Coronary artery (tissue), 2 donors: ENCODE results near the gene MICAL3.
A peak's percentile ranks its signal among the peaks of the same experiment; 100 is the strongest.
"Not testable (repeated sequence)": the region's sequence is repeated elsewhere in the genome, so short reads cannot be mapped to it uniquely, and the experiment has no call there.

ENCODE experiments used
- DNase-seq: peaks from one replicate; pipeline ENCODE4 v3.0.0-alpha.2; 2017; ENCODE audit warnings: low spot score
- H3K27ac ChIP-seq, 2 donors: fragments of 200-600 bp; sonication (generic); one replicate each; pipeline ENCODE4 v1.5.1; 2016 to 2019
- H3K4me3 ChIP-seq: fragments of 200-600 bp; sonication (generic); 2 replicates; pipeline ENCODE4 v1.5.1; 2016; ENCODE audit warnings: mild to moderate bottlenecking, moderate library complexity
- CTCF ChIP-seq: fragments of 200-600 bp; sonication (generic); IDR thresholded peaks from one replicate; pipeline ENCODE4 v1.5.1; 2019; ENCODE audit warnings: antibody characterized with exemption

The MICAL3 gene

DNA sequence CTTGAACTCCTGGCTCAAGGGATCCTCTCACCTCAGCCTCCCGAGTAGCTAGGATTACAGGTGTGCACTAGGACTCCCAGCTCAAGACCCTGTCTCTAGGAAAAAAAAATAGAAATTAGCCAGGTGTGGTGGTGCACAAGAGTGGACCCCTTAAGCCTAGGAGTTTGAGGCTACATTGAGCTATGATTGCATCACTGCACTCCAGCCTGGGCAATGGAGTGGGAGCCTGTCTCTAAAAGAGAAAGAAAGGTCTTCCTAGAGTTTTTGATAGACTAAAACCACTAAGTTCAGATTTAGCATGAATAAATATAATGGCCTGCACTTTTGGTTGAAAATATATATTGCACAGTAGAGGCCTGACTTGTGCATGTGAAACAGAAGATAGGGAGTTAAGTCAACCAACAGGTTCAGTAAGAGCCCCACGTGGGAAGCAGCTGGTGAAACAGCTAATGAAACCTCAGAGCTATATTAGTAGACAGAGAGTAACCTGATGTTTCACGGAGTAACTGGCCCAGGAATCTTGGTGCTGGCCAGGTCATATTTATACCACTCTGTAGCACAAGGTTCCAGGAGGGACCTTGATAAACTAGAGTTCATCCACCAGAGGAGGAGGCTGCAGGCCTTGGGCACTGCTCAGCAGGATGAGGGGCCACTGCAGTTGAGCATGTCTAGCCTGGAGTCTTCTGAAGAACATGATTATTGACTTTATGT is 4.6 kb upstream of the MICAL3 start:
- Histone ChIP-seq H3K27ac (no peak overlapping the region), H3K4me3 (no peak overlapping the region)
- no peak for DNase-seq
- TF ChIP-seq CTCF = no peak

DNA sequence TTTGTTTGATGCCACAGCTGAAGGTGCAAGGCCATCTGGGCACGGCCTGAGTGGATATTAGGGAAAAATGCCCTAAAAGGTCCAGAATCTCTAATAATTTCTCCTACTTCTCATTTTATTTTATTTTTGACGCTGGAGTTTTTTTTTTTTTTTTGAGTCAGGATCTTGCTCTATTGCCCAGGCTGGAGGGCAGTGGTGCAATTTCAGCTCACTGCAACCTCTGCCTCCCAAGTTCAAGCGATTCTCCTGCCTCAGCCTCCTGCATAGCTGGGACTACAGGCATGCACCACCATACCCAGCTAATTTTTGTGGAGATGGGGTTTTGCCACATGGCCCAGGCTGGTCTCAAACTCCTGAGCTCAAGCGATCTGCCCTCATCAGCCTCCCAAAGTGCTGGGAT is 1.5 kb upstream of the MICAL3 start:
- DNase-seq, H3K4me3 ChIP-seq, H3K27ac ChIP-seq: not testable (repeated sequence)

DNA sequence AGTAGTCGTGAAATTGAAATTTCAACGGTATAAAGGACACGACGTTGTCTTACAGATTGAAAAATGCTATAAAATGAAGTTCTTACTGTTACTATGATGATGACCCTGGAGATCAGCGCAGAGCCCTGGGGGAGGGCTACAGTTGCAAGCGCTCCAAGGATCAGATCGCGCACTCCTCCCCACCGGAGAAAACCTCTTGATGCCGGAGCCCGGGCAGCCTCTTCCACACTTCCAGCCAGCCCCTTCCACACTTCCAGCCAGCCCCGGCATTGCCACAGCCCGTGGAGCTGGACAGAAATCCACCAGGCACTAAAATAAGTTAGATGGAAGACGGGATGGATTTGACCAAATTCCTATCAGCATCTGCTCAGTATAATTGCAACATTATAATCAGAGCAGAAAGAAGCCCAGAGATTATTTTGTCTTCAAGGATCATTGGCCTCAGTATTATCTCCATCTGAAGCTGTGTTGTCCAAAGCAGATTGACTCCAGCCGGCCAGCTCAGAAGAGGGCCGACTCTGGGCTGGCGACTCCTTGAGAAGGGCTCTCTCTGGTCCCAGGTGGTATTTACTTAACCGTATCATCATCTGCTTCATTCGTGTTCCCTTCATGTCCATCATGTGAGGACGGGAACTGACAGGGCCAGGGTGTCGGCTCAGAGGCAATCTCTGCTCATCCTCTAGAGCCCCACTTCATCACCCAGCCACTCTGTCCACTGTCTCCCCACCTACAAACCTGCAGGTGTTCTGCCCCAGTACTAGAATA is 777 bp upstream of the MICAL3 start:
- no peak for DNase-seq
- no peak for TF ChIP-seq CTCF
- H3K27ac ChIP-seq = peak overlapping the region; percentile 56 to 83
- peak overlapping the region; percentile 90 for H3K4me3 ChIP-seq

GRCh38 chr22:18023509-18024275 is 669 bp downstream of the MICAL3 start:
- Histone ChIP-seq H3K4me3 (peak overlapping the region; percentile 90), H3K27ac (peak overlapping the region; percentile 40 to 83)
- DNase-seq = peak; percentile 77
- no peak for TF ChIP-seq CTCF

- Histone ChIP-seq H3K4me3 (no peak overlapping the region), H3K27ac (no peak overlapping the region)
- no peak for DNase-seq
- no peak for TF ChIP-seq CTCF
Measured at GRCh38 chr22:18022876-18023275, 1.5 kb downstream of the MICAL3 start.

- DNase-seq = no peak
- peak overlapping the region in 1 of 2 donors; percentile 22 for H3K27ac ChIP-seq
- H3K4me3 ChIP-seq = no peak overlapping the region
- TF ChIP-seq CTCF = no peak
Measured at GRCh38 chr22:18021431-18021830, 2.9 kb downstream of the MICAL3 start.

DNA sequence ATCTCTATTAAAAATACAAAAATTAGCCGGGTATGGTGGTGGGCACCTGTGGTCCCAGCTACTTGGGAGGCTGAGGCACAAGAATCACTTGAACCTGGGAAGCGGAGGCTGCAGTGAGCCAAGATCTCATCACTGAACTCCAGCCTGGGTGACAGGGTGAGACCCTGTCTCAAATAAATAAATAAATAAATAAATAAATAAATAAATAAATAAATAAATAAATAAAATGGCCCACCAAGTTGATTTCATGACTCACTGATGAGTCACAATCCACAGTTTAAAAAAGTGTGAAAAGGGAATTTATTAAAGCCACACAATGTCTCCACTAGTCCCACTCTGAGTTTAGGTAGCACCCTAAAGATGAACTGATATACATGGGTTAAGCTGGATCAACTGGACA is 3.6 kb downstream of the MICAL3 start:
- H3K27ac ChIP-seq, DNase-seq, H3K4me3 ChIP-seq: not testable (repeated sequence)
